Fibroblast of gingiva (primary cell): ENCODE measurements around the gene CABP4.
"Not testable (repeated sequence)": the region's sequence is repeated elsewhere in the genome, so short reads cannot be mapped to it uniquely, and the experiment has no call there.

Experiments used
- DNase-seq: peaks from one replicate; pipeline ENCODE4 v3.0.0-alpha.2; 2011; ENCODE audit warnings: low read depth

Gene CABP4

DNA sequence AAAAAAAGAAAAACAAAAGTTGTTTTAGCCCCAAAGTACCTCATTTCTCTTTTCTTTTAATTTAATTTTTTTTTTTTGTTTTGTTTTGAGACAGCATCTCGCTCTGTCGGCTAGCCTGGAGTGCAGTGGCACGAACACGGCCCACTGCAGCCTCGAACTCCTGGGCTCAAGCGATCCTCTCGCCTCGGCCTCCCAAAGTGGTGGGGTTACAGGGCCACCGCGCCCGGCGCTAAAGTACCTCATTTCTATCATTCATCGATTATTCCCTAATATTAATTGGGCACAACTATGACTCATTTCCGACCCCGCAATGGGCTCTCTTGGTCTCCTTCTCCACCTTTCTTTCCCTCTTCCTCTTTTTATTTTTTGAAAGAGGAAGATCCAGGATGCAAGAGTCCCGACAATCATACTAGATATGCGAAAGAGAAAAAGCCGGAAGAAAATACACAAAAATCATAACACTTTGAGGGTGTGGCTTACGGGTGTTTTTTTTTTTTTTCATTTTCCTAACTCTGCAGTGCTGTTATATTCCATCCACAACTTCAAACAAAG, 27.2 kb downstream of the CABP4 start:
- no peak for DNase-seq

DNA sequence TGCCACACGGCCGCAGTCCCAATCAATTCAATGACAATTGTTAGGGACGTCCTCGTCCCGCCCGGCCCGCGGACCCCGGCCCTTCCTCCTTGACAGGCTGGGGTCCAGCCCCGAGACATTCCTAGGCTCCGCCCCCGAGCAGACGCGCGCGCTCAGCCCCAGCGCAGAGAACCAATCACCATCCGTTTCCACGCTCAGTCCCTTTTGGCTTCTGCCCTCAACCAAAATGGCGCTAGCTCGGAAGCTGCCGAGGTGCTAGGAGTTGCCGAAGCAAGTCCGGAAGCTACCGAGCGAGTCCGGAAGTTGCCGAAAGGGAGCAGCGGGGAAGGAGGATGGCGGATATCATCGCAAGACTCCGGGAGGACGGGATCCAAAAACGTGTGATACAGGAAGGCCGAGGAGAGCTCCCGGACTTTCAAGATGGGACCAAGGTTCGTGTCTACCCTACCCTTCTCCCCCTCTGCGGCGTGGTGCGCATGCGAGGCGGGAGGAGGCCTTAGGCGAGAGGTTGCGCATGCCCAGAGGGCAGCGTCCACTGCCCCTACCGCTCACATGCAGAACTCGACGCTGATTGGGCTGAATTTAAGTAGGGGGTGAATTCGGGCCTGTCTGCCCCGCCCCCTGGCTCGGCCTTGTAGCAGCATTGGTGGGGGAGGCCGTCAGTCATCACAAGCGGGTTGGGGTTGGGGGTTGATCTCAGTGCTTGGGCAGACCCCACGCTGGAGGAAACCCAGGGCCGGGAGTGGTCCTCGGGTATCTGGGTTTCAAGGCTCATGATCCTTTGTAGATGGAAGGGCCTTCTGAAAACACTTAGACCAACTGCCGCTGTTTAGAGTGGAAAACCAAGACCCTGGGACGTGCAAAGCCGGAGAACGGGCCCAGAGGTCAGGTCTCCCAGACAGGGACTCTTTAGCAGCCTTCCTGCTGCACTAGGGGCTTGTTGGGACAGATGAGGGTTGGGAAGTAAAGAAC, 28.0 kb downstream of the CABP4 start, which contains the start of gene AIP:
AIP (plus strand) TSS at position 200 of the 972 bp plus-strand sequence; CDS start at position 333, 133 bp downstream.
- peak; percentile 96 for DNase-seq

DNA sequence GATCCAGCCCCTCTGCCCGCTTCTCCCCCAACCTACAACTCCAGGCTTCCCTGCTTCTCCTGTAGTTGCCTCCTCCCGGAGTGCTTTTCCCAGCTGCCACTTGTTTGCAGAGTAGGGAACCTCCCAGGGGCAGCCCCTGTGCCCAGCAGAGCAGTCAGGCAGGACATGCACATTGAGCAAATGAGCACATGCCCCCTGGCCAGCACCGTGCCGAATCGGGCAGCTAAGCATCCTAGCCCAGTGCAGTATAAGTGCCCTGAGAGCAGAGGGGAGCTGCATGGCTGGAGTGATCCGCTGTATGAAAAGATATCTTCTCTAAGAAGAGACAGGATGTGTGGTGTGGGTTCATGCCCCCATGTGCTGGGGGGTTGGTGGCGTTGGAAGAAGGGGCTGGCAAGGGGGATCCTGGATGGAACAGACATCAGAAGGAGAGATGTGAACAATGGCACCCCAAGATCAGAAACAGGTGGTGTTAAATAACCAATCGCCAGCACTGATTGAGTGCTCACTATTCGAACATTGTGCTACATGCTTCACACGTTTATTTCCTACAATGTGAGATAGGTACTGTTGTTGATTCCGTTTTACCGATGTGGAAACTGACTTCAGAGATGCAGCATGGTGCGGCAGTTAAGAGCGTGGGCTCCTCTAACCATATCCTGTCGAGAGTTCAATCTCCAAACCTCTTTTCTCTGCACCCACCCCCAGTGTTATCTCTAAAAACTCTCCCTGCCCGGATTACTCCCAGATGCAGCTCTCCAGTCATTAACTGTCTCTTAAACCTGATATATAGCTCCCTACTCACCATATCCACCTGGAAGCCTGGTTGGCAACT, 28.9 kb downstream of the CABP4 start:
- DNase-seq, result no peak

DNA sequence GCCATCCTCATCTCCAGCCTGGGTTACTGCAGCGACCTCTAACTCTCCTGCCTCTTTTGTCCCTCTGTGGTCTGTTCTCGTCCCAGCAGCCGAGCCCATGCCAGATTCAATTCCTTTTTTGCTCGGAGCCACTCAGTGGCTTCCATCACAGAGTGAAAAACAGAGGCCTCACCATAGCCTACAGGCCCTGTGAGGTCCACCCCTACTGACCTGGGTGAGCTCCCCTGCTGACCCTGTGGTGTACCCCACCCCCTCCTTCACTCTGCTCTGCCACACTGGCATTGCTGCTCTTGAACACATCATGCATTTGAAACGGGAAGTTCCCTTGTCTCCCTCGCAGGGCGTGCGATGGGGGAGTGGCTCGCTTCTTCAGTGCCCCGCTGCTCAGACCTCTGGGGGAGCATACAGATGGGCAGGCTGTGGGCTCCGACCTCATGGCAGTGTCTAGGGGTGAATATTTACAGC, 29.7 kb downstream of the CABP4 start:
- DNase-seq, result no peak

DNA sequence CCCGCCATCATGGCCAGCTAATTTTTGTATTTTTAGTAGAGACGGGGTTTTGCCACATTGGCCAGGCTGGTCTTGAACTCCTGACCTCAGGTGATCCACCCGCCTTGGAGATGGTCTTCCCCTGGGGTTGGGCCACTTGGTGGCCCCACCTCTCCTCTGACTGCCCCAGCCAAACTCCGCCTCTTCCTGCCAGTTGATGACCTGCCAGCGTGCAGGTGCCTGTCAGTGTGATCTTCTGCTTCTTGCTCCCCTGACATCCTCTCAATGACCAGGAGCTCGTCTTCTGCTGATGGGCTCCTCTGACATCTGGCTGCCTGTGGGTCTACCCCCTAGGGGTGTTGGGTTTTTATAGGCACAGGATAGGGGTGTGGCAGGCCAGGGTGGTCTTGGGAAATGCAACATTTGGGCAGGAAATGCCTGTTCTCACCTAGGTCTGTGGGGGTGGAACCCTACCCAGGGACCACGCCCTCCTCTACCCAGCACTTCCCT, 30.8 kb downstream of the CABP4 start:
- DNase-seq, result not testable (repeated sequence)

DNA sequence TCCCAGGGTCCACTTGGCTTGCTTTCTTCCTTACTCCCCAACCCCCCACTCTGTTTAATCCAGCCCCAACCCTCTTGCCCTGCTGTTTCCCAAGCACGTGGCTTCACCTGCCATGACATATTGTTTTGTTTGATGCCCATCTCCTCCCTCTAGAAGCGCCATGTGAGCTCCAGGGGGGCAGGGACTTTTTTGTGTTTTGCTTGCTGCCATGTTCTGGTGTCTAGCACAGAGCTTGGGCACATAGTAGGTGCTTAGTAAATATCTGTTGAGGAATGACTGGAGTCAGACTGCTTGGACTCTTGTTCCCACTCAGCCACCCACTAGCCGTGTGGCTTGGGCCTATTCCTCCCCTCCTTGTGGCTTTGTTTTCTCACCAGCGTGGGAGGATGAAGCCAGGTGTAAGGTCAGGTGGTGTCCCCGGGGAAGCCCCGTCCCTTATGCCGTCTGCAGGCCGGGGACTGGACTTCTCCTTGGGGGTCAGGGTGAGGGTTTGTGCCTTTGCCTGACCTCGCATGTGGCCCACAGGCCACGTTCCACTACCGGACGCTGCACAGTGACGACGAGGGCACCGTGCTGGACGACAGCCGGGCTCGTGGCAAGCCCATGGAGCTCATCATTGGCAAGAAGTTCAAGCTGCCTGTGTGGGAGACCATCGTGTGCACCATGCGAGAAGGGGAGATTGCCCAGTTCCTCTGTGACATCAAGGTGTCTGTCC, 31.5 kb downstream of the CABP4 start:
- no peak for DNase-seq

DNA sequence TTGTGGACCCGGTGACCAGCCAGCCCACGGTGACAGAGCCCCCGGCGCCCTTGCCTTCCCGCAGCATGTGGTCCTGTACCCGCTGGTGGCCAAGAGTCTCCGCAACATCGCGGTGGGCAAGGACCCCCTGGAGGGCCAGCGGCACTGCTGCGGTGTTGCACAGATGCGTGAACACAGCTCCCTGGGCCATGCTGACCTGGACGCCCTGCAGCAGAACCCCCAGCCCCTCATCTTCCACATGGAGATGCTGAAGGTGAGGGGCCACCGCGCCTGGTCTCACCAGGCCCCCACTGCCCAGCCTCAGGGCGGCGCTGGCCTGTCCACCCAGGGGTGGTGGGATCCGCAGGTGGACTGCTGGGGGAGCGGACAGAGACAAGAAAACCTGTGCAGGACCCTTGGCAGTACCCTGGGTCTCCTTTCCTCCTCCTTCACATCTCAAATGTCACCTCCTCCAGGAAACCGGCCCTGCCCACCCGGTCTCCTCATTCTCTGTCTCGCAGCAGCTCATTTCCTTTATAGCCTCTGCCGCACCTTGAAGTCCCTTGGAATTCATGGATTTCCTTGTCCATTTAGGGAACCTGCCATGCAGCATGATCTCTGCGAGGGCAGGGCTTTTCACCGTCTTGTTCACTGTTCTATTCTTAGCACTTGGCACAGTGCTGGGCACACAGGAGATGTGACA, 34.2 kb downstream of the CABP4 start:
- DNase-seq, result no peak

DNA sequence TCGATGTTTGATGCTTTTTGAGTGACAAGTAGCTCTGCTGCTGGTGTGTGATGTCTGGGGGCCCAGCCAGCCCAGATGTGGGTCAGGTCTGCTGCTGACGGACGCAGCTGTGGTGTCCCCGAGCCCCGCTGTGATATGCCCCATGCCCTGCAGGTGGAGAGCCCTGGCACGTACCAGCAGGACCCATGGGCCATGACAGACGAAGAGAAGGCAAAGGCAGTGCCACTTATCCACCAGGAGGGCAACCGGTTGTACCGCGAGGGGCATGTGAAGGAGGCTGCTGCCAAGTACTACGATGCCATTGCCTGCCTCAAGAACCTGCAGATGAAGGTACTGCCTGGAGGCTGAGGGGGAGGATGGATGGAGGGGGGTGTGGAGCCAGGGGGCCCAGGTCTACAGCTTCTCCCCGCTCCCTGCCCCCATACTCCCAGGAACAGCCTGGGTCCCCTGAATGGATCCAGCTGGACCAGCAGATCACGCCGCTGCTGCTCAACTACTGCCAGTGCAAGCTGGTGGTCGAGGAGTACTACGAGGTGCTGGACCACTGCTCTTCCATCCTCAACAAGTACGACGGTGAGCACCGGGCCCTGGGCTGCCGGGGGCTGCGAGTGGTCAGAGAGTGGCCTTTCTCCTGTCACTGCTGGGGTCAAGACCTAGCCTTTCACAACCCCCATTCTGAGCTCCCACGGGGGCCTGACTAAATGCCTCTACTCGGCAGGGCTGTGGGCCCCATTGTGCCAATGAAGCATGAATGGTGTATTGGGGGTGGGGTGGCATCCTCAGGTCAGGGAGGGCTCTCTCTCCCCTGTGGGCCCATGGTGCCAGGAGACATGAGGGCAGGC, 35.0 kb downstream of the CABP4 start:
- DNase-seq, result no peak

DNA sequence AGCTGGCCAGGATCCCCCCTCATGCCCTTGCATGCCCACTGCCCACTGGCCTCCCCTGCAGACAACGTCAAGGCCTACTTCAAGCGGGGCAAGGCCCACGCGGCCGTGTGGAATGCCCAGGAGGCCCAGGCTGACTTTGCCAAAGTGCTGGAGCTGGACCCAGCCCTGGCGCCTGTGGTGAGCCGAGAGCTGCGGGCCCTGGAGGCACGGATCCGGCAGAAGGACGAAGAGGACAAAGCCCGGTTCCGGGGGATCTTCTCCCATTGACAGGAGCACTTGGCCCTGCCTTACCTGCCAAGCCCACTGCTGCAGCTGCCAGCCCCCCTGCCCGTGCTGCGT, 35.5 kb downstream of the CABP4 start:
- DNase-seq, result no peak

DNA sequence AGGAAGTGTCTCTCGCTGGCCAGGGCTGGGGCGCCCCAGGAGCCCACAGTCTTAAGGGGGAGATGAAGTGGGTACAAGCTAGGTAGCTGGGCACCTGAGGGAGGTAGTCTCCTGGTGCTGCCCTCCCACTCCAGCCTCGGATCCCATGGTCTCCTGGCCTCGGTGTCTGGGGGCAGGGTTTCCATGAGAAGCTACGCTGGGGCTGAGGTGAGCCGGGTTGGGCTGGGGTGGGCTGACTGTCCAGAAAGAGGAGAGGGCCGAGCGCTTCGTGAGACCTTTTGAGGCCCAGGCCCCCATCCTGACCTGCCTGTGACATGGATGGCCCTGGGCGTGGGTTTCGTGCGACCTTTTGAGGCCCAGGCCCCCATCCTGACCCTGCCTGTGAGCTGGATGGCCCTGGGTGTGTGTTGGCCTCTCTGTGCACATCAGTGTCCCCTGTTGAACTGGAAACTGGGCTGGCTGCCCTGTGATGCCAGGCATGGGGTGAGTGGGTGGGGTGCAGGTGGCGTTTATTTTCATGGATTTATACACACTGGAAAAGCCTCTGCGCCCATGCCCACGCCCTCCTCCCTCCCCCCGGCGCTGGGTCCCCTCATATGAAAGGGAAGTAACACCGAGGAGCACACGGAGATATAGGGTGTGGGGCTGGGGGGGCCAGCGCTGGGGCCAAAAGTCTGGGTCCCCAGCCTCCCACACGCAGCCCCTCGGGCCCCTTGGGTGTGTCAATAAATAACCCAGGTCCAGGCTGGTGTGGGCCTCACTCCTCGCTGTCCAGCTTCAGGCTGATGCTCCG, 36.3 kb downstream of the CABP4 start:
- no peak for DNase-seq

DNA sequence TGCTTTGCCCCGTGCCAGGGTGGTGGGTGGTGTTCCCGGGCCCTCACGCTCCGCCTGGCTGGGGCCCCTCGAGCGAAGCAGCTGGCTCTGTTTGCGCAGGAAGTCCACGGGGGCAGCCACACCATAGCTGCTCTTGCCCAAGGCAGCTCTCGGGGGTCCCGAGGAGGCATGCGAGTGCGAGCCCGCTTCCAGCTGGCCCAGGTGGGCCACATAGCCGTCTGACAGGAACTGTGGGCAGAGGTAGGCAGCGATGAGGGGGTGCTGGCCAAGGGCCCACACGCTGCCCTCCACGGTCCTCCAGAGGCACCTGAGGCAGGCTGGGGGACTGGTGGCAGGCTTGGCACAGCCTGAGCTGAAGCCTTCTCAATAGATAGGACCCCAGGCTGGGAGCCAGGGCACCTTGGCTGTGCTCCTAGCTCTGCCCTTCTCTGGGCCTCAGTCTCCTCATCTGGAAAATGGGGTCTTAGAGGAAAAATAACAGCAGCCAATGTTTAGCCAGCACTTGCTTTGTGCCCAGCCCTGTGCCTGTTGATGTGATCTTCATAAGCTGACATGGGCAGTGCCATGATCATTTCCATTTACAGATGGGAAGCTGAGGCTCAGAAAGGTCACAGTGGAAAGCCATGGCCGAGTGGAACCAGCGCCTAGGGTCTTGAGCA, 37.0 kb downstream of the CABP4 start:
- no peak for DNase-seq

DNA sequence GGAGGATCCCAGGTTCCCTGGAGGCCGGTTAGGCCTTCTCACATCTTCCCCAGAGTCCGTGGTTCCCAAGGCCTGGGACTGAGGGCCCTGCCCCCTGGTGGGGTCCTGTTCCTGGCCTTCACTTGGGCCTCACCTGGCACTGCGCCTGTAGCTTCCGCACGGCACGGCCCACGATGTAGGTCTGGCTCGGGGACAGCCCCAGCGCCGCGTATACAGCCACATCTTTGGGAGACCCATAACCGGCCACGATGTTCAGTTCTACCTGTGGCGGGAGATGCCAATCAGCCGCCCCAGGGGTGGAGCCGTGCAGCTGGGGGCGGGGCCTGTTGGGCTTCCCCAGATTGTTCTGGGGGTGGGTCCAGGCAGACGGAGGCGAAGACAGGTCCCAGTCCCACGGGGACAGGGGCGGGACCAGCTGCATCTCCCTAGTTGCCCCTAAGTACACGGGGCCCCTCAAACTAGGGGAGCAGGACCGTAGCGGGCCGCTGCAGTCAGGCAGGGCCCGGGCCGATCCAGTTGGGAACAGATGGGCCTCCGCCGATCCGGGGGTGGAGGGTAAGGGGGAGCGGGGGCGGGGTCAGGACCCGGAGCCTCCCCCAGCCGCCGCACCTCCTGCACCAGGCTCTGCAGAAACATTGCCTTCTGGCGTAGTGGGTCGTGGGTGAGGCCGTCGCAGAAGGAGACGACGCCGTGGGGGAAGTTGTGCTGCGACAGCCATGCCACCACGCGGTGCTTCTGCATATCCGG, 37.8 kb downstream of the CABP4 start:
- no peak for DNase-seq

DNA sequence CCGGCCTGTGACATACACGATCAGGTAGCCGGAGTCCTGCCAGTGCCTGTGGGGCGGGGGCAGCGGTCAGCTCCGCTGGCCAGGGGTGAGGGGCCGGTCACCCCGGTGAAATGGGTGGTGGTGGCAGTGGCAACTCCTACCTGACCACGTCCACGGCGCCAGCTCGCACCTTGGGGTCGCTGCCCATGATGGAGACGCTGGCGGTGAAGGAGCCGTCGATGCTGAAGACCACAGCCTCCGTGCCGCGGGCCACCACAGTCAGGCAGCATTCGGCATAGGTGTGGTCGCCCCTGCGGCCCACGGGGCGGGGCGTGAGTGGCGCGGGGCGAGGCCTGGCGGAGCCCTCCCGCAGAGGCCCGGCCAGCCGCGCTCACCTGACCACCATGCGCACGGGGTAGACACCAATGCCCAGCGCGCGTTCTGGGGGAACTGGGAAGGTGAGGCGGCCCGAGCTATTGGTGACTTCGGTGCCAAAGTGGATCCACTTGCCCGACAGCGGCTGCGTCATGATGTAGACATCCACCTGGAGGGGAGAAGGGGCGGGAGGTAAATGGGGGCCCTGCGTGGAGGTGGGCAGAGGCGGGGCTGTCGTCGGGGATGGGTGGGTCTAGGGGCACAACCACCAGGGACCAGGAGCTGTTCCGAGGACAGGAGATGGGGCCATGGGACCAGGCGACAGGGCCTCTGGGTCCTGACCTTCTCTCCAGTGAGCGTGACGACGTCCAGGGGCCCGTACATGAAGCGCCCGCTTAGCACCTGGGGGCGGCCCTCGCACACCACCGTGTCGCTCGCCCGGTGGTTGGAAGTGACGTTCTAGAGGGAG, 38.6 kb downstream of the CABP4 start:
- no peak for DNase-seq

DNA sequence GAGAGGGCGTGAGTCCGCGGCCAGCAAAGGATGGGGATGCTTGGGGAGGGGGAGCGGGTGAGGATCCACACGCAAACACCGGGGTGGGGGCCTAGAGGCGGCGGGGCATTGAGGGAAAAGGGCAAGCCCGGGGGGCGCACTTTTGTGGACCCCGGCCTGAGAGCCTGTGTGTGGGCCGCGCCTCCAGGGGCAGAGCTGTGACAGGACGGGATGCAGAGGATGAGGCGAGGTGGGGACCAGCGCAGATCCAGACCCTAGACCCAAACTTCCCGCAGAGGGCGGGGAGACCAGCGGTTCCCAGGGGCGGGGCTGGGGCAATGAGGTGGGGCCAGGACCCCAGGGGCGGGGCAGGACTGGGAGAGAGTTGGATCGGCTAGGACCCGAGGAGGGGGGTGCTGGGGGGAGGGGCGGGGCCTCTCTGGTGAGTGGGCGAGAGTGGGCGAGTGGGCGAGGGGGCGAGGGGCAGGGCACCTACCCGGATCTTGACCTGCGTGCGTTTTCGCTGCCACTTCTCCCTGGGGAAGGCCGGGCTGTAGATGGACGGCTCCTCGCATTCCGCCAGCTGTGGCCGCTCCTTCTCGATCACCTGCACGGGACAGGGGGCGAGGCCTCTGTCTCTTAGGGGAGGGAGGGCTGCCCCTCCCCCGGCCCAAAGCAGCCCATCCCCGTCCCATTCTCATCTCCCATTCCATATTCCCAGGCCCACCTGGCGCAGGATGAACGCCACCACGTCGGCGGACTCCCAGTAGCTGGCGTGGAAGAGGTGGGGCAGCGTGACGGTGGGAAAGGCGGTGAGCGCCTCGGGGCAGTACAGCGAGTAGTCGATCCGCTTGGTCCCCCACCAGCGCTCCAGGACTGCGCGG, 39.4 kb downstream of the CABP4 start:
- no peak for DNase-seq

DNA sequence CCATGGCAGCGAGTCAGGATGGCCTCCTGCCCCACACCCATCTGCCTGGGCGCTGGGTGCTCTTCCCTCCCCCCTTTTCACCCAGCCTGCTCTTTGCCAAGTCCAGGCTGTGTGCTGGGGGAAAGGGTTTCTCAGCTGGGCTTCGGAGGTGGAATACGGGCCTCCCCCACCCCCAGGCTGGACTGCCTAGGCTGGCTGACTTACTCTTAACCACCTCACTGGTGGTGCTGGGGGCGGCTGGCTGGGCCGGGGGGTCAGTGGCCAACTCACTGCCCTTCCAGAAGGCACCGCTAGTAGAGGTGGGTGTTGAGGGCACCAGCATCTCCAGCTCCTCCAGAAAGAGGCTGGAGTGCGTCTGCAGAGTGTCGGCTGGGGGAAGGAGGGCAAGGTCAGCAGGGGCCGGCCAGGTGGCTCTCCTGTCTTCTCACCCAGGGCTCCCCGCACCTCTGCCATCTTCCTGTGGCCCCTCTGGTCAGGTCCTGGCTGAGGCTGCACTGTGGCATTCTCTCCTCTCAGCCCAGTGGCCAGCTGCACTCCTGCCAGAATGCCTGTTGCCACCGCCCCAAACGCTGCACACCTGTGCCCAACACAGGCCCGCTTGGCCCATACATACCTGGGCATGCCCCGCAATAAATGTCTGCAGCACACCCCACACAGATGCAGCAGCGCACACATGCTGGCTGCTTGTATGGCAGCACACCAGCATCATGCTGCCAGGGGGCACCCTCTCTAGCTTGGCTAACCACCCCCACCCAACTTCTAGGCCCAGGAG, 40.3 kb downstream of the CABP4 start:
- no peak for DNase-seq
